ENCODE measurements around the gene UTF1.
"Not testable (repeated sequence)": the region's sequence is repeated elsewhere in the genome, so short reads cannot be mapped to it uniquely, and the experiment has no call there.

Gene UTF1

GRCh38 chr10:133210398-133211140 is 19.4 kb upstream of the UTF1 start:
- DNase-seq = no peak

GRCh38 chr10:133211141-133211830 is 18.7 kb upstream of the UTF1 start:
- no peak for DNase-seq

GRCh38 chr10:133211959-133212852 is 17.8 kb upstream of the UTF1 start:
- no peak for DNase-seq

GRCh38 chr10:133212853-133213494 is 17.0 kb upstream of the UTF1 start:
- no peak for DNase-seq

- no peak for DNase-seq
Observed at GRCh38 chr10:133213641-133214467, 16.2 kb upstream of the UTF1 start.

- no peak for DNase-seq
Observed at GRCh38 chr10:133214468-133215410, 15.3 kb upstream of the UTF1 start.

GRCh38 chr10:133215586-133215985 is 14.4 kb upstream of the UTF1 start:
- no peak for DNase-seq

GRCh38 chr10:133216776-133217175 is 13.2 kb upstream of the UTF1 start:
- DNase-seq = no peak

- DNase-seq = no peak
Observed at GRCh38 chr10:133217800-133218589, 12.0 kb upstream of the UTF1 start.

GRCh38 chr10:133218891-133219290 is 11.1 kb upstream of the UTF1 start:
- DNase-seq = no peak

- no peak for DNase-seq
Observed at GRCh38 chr10:133219782-133220181, 10.2 kb upstream of the UTF1 start.

- no peak for DNase-seq
Observed at GRCh38 chr10:133221331-133221730, 8.7 kb upstream of the UTF1 start.

GRCh38 chr10:133221756-133222155 is 8.3 kb upstream of the UTF1 start:
- DNase-seq = not testable (repeated sequence)

- no peak for DNase-seq
Observed at GRCh38 chr10:133224076-133224475, 5.9 kb upstream of the UTF1 start.

GRCh38 chr10:133224756-133225372 is 5.2 kb upstream of the UTF1 start:
- DNase-seq = no peak

- no peak for DNase-seq
Observed at GRCh38 chr10:133225707-133226191, 4.3 kb upstream of the UTF1 start.

GRCh38 chr10:133226251-133226808 is 3.7 kb upstream of the UTF1 start:
- DNase-seq = no peak

- no peak for DNase-seq
Observed at GRCh38 chr10:133227256-133227655, 2.8 kb upstream of the UTF1 start.
